Measurements from ENCODE around the gene CHN2. TPM values are rescaled to one million over a fixed set of nuclear protein-coding genes. Genes with fewer than 3 reads are reported as not detected.

The CHN2 gene
- total RNA-seq, 4 donors from 2014 or later = 8.0 to 9.8 (median 8.9) TPM

DNA sequence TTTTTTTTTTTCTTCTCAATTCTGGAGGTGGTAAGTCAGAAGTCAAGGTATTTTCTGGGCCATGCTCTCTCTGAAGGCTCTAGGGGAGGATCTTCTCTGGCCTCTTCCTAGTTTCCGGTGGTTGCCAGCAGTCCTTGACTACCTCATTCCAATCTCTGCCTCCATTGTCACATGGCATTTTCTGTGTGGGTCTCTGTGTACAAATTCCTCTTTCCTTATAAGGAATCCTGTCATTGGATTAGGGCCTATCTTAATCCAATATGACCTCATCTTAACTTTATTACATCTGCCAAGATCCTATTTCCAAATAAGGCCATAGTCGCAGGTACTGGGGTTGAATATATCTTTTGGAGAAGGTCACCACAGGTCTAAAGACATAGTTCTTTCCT lies 239.8 kb downstream of the CHN2 start:
- no peaks in the 10 kb centered on the region for H3K9me3 ChIP-seq
- no peak overlapping the region for H3K27ac ChIP-seq (replicated peaks in 1 of 4)
- no peaks in the 10 kb centered on the region for H3K4me1 ChIP-seq
- H3K27me3 ChIP-seq = no peaks in the 10 kb centered on the region
- WGBS = 98% methylated on average over 2 of the region's 2 CpGs
- no peaks in the 10 kb centered on the region for H3K36me3 ChIP-seq
- intact Hi-C loops (cut with DNase I) = no loop called here
- no peak overlapping the region for H3K4me3 ChIP-seq
- DNase-seq (ENCODE audit: extremely low spot score) = no peak
- TF ChIP-seq, protein P1, sequence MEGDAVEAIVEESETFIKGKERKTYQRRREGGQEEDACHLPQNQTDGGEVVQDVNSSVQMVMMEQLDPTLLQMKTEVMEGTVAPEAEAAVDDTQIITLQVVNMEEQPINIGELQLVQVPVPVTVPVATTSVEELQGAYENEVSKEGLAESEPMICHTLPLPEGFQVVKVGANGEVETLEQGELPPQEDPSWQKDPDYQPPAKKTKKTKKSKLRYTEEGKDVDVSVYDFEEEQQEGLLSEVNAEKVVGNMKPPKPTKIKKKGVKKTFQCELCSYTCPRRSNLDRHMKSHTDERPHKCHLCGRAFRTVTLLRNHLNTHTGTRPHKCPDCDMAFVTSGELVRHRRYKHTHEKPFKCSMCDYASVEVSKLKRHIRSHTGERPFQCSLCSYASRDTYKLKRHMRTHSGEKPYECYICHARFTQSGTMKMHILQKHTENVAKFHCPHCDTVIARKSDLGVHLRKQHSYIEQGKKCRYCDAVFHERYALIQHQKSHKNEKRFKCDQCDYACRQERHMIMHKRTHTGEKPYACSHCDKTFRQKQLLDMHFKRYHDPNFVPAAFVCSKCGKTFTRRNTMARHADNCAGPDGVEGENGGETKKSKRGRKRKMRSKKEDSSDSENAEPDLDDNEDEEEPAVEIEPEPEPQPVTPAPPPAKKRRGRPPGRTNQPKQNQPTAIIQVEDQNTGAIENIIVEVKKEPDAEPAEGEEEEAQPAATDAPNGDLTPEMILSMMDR (IDR thresholded peaks at IDR 0.05) = no peak
- TF ChIP-seq EP300 (IDR thresholded peaks at IDR 0.05) (no peak), POLR2A (IDR thresholded peaks at IDR 0.05; ENCODE audit: low read depth) (no peak), POLR2AphosphoS5 (IDR thresholded peaks at IDR 0.05) (no peak)

DNA sequence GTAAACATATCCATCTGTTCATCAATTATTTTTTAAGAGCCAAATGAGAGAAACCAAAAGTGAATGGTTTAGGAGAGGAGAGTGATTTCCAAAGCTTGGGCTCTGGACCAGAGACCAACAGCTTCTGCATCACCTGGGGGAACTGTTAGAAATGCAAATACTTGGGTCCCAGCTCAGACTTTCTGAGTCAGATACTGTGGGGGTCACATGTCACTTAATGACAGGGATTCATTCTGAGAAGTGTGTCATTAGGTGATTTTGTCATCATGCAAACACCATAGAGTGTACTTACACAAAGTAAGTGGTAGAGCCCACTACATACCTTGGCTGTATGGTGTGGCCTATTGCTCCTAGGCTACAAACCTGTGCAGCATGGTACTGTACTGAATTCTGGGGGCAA lies 240.6 kb downstream of the CHN2 start:
- TF ChIP-seq EP300 (IDR thresholded peaks at IDR 0.05) = no peak
- TF ChIP-seq POLR2A (IDR thresholded peaks at IDR 0.05; ENCODE audit: low read depth) = no peak
- TF ChIP-seq POLR2AphosphoS5 (IDR thresholded peaks at IDR 0.05) = no peak
- TF ChIP-seq, protein P1 (IDR thresholded peaks at IDR 0.05) = no peak
- no peak overlapping the region for H3K27ac ChIP-seq (replicated peaks in 1 of 4)
- DNase-seq (ENCODE audit: extremely low spot score) = no peak
- H3K9me3 ChIP-seq = no peaks in the 10 kb centered on the region
- intact Hi-C loops (cut with DNase I) = no loop called here
- no peaks in the 10 kb centered on the region for H3K36me3 ChIP-seq
- no peaks in the 10 kb centered on the region for H3K4me1 ChIP-seq
- no peaks in the 10 kb centered on the region for H3K27me3 ChIP-seq
- no peak overlapping the region for H3K4me3 ChIP-seq

DNA sequence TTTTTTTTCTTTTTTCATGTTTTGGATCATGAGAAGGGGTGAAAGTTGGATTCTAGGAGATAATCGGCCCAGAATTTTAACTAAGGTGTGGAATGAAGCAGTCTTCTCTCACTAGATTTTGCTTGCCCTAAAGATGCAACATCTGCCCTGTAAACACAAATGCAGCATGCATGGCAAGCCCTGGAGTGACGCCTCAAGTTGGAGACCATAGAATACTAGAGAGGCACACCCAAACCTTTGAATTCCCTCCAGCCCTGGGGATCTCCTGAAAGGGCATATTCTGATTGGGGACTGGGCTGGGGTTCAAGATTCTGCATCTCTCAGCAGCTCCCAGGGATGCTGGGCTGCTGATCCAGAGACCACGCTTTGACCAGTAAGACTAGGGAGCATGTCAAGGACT lies 241.3 kb downstream of the CHN2 start:
- WGBS = 91% methylated on average over 3 of the region's 3 CpGs
- Histone ChIP-seq H3K9me3 (no peaks in the 10 kb centered on the region), H3K36me3 (no peaks in the 10 kb centered on the region), H3K4me1 (no peaks in the 10 kb centered on the region), H3K27ac (replicated peaks in 1 of 4) (no peak overlapping the region), H3K27me3 (no peaks in the 10 kb centered on the region), H3K4me3 (no peak overlapping the region)
- intact Hi-C loops (cut with DNase I) = no loop called here
- TF ChIP-seq POLR2A (IDR thresholded peaks at IDR 0.05; ENCODE audit: low read depth) (no peak), EP300 (IDR thresholded peaks at IDR 0.05) (no peak), POLR2AphosphoS5 (IDR thresholded peaks at IDR 0.05) (no peak)
- TF ChIP-seq, protein P1 (IDR thresholded peaks at IDR 0.05) = no peak
- no peak for DNase-seq (ENCODE audit: extremely low spot score)

DNA sequence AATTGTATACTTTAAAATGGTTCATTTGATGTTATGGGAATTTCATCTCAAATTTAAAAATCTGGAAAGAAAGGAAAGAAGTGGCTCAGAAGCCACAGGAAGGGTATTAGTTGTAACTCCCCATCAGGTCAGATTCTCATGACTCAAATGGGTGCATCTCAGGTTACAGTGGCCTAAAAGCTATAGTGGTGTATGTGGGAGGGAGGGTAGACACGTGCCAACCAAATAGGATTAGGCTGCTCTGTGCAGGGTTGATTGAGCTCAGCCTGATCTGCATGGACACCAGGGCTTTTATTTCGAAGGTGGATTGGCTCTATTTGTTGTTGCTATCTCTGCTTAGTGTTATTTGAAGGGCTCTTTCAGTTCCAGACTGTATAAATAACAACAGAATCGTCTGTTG lies 247.6 kb downstream of the CHN2 start:
- Histone ChIP-seq H3K36me3 (no peaks in the 10 kb centered on the region), H3K9me3 (no peaks in the 10 kb centered on the region), H3K4me1 (peaks cover 0 to 3% (median 0%) of the 10 kb centered on the region in 4 donors), H3K4me3 (no peak overlapping the region), H3K27me3 (no peaks in the 10 kb centered on the region), H3K27ac (replicated peaks in 1 of 4) (no peak overlapping the region)
- no peak for DNase-seq (ENCODE audit: extremely low spot score)
- TF ChIP-seq EP300 (IDR thresholded peaks at IDR 0.05) (no peak), POLR2AphosphoS5 (IDR thresholded peaks at IDR 0.05) (no peak), POLR2A (IDR thresholded peaks at IDR 0.05; ENCODE audit: low read depth) (no peak)
- TF ChIP-seq, protein P1 (IDR thresholded peaks at IDR 0.05) = no peak
- intact Hi-C loops (cut with DNase I) = no loop called here
- WGBS = 50% methylated on average over 3 of the region's 3 CpGs

DNA sequence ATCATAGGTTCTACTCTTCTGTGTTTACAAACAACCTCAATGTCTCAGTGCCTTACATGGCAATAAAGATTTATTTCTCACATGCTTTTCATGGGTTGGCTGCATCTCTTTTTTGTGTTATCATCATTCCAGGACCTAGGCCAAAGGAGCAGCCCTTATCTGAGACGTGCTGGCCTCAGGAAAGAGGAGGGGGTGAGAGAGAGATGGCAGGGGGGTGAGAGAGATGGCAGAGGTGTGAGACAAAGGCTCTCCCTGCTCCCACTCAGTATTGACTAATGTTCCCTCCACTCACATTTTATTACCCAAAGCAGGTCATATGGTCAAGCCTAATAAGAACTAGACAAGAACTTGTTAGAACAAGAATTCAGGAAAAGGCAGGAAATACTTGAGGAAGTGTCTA lies 249.0 kb downstream of the CHN2 start:
- TF ChIP-seq EP300 (IDR thresholded peaks at IDR 0.05) (no peak), POLR2AphosphoS5 (IDR thresholded peaks at IDR 0.05) (no peak), POLR2A (IDR thresholded peaks at IDR 0.05; ENCODE audit: low read depth) (no peak)
- TF ChIP-seq, protein P1 (IDR thresholded peaks at IDR 0.05) = no peak
- no peaks in the 10 kb centered on the region for H3K27me3 ChIP-seq
- intact Hi-C loops (cut with DNase I) = no loop called here
- no peak overlapping the region for H3K4me3 ChIP-seq
- DNase-seq (ENCODE audit: extremely low spot score) = no peak
- WGBS = 63% methylated on average over 1 of the region's 1 CpG
- H3K36me3 ChIP-seq = no peaks in the 10 kb centered on the region
- H3K4me1 ChIP-seq = peaks cover 0 to 3% (median 0%) of the 10 kb centered on the region in 4 donors
- H3K27ac ChIP-seq (replicated peaks in 1 of 4) = no peak overlapping the region
- no peaks in the 10 kb centered on the region for H3K9me3 ChIP-seq
